Lung microvascular endothelial cell (primary cell): ENCODE measurements around the gene ERMN. TPM values are rescaled to one million over a fixed set of nuclear protein-coding genes. Genes with fewer than 3 reads are reported as not detected.

Experiments used
- DNase-seq, 2 donors: peaks; one replicate each; pipeline versions ENCODE4 v3.0.0 to v3.0.0-alpha.2; 2010; ENCODE audit warnings: low read depth in 2 of 2
- total RNA-seq: library from RNA; depleted of rRNA; stranded (reverse); fragments of >200 nt; gene quantifications from 2 replicates; pipeline ENCODE4 v1.2.1, GENCODE V29; 2014

Gene ERMN
- total RNA-seq, 1 donor from 2014 or later: not detected

DNA sequence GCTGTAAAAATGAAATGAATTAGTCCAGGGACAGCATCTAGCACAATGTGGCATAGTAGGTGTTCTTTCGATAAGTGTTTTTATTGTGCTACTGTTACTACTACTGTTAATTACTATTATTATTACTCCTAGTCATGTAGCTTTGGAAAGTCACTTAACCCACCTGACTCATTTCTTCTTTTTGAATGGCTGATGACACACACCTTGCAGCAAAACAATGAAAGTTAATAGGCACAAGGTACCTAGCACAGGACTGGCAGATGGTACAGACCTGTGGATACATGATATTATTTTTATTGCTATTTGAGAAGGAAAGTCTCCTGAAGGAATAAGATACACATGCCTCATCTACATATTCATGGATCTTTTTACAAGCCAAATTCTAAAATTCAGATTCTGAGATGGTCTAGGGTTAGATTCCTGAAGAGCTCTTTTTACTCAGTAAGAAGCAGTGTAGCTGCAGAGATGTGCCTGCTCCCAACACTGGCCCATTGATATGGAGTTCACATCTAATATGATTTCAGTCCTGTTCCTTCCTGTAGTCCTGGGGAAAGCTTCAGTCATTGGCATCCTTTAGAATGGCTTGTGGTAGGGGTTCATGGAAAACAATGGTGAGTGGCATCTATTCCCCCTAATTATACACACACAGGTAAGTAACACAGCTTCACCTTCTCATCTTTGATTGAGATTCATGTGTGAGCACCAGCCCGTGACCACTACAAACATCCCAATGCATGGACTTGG is 7.9 kb upstream of the ERMN start:
- no peak for DNase-seq

DNA sequence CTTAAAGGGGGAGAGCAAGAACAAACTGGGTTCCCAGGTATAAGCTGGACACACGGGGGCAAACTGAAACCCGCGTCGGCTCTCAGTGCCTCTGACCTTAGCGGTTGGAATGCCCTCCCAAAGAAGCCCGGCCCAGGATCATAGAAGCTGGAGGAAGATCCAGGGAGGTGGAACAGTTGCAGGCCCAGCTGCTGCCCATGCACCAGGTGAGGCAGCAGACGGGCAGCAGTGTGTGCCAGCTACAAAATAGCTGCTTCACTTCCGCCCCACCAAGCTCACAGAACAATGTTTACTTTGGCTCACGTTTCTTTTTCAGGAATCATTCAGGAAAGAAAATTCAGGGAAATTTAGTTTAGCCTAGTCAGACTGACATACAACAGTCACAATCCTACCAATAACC is 3.9 kb upstream of the ERMN start:
- DNase-seq: peak in 1 of 2 donors; percentile 48

- peak; percentile 57 to 72 for DNase-seq
These were observed 2.2 kb upstream of the ERMN start for GRCh38 chr2:157327621-157328500.

DNA sequence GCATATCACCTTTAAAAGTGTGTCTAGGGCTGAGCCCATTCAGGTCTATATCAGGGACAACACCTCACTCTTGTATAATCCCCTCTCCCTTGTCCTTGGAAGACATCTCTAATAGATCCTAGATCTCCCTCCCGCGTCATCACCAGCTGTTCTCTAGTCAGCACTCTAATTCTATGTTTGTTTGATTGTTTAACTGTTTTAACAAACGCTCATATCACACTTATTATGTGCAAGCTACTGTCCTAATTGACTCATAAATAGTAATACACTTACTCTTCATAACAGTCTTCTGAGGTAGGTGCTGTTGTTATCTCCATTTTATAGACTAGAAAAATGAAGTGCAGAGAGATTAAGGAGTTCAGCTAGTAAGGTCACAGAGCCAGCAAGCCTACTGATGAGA is 1.6 kb upstream of the ERMN start:
- no peak for DNase-seq

DNA sequence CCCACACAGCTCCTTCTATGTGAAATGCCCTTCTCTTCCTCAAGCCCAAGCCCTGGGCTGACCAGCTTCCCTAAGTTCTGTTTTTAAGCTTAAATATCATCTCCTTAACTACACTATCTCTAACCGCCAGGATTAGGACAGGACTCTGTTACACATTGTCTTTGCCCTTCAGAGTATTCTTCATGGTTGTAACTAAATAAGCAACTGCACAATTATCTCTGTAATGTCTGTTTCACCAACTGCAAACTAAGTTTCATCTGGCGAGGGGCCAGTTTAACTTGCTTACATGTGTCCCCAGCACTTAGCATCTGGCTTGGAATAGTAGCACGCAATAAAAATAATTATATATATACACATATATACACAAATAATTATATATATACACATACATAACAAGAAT is 1.1 kb upstream of the ERMN start:
- no peak for DNase-seq

GRCh38 chr2:157324331-157324843 is 1.2 kb downstream of the ERMN start:
- no peak for DNase-seq

DNA sequence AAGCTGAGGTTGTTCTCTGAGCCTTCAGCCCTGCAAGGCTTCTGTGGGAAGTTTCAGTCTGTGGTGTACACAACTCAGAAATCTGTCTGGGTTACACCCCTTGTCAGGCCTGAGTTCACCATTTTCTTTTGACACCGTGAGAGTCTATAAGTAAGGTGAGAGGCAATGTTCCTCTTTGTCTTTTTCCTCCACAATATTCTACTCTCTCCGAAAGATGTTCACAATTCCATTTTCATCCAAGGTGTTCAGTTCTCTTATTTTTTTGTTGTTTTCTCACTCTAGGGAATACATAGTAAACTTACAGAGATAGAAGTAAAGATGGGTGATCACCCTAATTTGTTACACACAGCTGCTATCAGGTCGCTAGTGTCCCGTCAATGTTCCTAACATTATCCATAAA is 3.2 kb downstream of the ERMN start:
- DNase-seq: no peak

DNA sequence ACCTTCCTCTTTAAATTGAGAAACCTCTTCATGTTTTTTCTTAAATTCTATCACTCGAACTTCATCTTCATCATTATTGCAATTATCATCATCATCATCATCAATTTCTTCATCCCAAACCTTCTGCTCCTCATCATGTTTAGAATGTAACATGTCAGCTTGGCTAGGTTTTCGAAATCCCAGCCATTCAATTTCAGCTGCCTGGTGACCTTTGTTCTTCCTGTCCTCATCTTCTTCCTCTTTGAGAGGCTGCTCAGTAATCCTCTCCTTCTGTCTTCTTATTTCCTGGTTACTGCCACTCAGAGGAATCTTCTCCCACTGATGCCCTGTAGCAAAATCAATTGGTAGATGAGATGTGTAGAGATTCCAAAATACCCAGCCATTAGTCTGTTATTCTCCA is 4.2 kb downstream of the ERMN start:
- no peak for DNase-seq

DNA sequence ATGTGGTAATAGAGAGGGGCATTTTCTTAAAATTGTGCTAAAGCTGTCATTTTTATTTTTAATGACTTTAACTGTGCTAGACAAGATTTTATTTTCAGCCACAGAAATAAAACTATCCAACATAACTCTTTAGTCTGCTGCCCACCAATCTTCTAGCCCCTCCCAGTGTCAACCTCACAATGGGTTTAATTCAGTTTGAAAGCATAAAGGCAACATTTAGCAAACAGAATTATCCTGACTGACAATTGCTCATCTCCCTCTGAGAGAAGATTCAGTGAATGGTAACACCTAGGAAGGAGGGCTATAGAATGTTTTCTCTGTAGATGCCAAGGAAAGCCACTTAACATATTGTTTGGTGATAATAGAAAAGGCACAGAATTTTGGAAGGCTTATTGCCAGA is 5.2 kb downstream of the ERMN start:
- no peak for DNase-seq

DNA sequence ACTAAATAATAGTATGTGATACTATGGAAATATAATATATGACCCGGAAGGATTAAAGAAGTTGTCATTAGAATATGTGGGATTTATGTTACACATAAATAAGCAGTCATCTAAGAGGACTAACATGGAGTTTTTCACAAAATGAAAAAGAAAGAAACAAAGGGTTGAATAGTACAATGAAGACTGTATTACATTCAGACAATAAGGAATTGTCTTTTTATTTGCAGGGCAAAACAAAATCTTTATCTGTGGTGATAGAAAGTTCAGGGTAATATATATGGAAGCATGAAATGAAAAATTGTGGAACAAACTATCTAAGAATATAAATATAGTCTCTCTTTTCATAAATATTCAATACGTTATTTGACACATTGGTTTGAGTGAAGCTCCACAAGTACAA is 5.8 kb downstream of the ERMN start:
- no peak for DNase-seq

- no peak for DNase-seq
These were observed 6.7 kb downstream of the ERMN start for GRCh38 chr2:157318884-157319283.

DNA sequence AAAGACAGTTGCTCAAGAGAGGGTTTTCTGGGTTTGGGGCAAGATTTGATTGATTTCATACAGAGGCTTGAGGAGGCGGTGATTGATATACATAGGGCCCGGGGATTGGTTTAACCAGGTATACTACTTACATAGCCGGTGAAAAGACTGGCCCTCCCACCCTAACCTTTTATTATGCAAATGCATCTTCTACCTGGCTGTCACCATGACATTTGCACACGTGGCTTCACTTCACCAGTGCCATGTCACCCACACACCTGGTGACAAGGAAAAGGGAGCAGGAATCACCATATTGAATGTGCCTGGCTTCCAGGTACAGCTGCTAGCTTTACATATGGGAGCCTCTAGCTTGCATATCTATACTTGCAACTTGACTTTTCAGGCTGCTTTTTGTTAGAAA is 9.7 kb downstream of the ERMN start:
- DNase-seq: no peak

DNA sequence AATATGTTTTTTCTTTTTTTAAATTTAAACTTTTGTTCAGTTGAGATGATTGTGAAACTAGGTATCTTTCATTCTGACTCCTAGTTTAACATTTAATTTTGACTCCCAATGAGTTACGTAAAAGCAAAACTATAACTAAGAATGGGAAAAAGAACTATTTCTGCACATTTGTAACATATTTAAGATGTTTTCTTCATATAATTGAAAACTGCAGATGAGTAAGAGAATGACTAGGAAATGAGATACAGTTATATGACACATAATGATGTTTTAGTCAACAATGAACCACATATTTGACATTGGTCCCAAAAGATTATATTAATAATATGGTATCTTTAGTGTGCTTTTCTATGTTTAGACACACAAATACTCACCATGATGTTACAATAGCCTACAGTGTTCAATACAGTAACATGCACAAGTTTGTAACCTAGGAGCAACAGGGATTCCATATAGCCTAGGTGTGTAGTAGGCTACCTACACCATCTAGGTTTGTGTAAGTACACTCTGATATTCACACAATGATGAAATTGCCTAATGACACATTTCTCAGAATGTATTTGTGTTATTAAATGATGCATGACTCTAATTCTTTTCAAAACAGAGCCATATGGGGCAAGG is 12.6 kb downstream of the ERMN start:
- DNase-seq: no peak

- DNase-seq: no peak
These were observed 13.9 kb downstream of the ERMN start for GRCh38 chr2:157311706-157312105.

- DNase-seq: no peak
These were observed 15.7 kb downstream of the ERMN start for GRCh38 chr2:157309878-157310277.

- DNase-seq: no peak
These were observed 18.6 kb downstream of the ERMN start for GRCh38 chr2:157307021-157307420.

GRCh38 chr2:157305723-157306110 is 19.9 kb downstream of the ERMN start:
- no peak for DNase-seq

- DNase-seq: no peak
These were observed 20.6 kb downstream of the ERMN start for GRCh38 chr2:157304811-157305722.

DNA sequence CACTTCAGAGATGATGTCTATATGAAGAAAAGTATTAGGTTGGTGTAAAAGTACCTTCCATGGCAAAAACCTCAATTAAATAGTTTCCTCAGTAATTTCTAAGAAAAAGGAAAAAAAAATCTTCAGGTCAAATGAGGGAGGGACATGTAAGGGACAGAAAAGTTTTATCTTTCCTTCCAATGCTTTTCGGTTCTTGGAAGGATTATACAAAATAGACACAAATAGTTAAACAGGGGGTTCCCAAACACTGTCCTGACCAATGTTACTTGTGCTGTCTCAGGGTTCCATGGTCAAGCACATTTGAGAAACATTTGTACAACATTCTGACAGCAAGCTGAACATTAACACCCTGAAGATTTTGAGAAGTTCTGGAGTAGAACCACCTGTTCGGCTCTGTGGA is 22.0 kb downstream of the ERMN start:
- DNase-seq: no peak

DNA sequence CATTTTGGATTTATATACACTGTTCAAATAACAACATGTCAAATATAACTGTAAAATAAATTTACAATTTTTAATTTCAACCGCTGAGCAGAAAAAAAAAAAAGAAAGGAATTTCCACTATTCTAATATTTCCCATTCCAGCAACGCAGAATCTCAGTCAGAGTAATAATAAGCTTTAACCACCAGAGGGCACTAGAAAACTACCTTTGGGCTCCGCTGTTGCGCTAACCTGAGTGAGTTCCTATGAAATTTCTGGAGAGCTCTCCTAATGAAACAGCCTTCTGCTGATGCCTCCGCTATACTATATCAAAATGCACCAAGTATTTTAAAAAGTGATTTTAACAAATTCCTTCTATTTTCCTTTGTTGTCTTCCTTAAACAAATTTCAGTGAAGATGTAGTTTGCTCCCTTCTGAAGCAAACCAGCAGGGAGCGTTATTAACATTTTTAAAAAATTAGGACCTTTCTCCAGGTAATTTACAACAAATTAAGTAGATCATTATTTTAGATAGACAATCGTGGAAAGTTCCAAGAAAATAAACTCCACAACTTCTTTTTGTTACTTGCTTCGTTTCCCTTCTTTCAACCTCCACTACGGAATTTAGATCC is 23.0 kb downstream of the ERMN start:
- peak; percentile 45 to 63 for DNase-seq

GRCh38 chr2:157301307-157301706 is 24.3 kb downstream of the ERMN start:
- DNase-seq: no peak
